ENCODE measurements around the gene ARPC1B. TPM values are rescaled to one million over a fixed set of nuclear protein-coding genes. Genes with fewer than 3 reads are reported as not detected.

ARPC1B gene
- total and polyA plus RNA-seq, 9 of the 15 experiments (the other 6 are each of a cell fraction or from before 2014, with no cell fraction given): 6.7 to 357 (median 211) TPM

DNA sequence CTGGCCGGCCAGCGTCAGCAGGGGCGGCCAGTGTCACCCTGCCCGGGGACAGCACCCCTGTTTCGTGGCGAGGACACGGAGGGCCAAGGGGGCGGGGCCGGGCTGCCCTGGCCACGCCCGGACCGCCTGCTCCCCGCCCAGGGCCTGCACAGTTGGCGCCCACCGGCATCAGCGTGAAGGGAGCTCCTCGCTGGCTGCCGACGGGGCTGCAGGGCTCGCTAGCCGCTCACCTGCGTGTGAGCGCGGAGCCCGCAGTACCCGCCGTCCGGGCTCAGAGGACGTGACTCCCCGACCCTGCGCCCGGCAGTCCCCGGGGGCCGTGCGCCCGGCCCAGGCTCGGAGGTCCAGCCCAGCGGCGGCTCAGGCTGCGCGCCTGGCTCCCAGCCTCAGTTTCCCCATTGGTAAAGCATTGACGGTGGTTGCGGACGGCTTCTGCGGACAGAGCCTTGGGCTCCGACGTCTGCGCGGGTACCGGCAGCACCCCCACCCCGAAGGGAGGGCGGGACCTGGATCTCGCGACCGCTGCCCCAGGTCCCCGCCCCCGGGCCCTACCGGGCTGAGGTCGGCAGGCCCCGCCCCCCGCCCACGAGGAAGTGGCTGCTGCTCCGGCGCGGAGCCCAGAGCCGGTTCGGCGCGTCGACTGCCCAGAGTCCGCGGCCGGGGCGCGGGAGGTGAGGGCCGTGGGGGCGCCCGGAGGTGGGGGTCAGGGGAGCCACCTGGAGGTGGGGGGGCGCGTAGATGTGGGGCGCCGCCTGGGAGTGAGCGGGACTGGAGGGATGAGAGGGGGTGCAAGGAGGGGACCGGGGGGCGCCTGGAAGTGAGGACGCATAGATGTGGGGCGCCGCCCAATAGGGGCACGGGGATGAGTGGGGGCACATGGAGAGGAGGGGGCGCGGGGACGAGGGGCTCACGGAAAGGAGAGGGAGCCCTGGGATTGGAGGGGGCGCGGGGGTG lies at the start of gene ARPC1B (continued):
- TF ChIP-seq, protein P1, sequence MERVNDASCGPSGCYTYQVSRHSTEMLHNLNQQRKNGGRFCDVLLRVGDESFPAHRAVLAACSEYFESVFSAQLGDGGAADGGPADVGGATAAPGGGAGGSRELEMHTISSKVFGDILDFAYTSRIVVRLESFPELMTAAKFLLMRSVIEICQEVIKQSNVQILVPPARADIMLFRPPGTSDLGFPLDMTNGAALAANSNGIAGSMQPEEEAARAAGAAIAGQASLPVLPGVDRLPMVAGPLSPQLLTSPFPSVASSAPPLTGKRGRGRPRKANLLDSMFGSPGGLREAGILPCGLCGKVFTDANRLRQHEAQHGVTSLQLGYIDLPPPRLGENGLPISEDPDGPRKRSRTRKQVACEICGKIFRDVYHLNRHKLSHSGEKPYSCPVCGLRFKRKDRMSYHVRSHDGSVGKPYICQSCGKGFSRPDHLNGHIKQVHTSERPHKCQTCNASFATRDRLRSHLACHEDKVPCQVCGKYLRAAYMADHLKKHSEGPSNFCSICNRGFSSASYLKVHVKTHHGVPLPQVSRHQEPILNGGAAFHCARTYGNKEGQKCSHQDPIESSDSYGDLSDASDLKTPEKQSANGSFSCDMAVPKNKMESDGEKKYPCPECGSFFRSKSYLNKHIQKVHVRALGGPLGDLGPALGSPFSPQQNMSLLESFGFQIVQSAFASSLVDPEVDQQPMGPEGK (CRISPR knock-in tag; IDR thresholded peaks at IDR 0.05; ENCODE audit: borderline replicate concordance): no peak
- TF ChIP-seq, protein P2, sequence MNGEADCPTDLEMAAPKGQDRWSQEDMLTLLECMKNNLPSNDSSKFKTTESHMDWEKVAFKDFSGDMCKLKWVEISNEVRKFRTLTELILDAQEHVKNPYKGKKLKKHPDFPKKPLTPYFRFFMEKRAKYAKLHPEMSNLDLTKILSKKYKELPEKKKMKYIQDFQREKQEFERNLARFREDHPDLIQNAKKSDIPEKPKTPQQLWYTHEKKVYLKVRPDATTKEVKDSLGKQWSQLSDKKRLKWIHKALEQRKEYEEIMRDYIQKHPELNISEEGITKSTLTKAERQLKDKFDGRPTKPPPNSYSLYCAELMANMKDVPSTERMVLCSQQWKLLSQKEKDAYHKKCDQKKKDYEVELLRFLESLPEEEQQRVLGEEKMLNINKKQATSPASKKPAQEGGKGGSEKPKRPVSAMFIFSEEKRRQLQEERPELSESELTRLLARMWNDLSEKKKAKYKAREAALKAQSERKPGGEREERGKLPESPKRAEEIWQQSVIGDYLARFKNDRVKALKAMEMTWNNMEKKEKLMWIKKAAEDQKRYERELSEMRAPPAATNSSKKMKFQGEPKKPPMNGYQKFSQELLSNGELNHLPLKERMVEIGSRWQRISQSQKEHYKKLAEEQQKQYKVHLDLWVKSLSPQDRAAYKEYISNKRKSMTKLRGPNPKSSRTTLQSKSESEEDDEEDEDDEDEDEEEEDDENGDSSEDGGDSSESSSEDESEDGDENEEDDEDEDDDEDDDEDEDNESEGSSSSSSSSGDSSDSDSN (IDR thresholded peaks at IDR 0.05; ENCODE audit: borderline replicate concordance in 1 of 2, low read depth in 2 of 2, low read length in 2 of 2): 0 out of 4 replicates have a peak, but pooled peaks of 1 of the 2 experiments have one; percentile 40
- TF ChIP-seq NFIX (CRISPR knock-in tag; IDR thresholded peaks at IDR 0.05; ENCODE audit: low read depth): no peak
- TF ChIP-seq BHLHE40 (IDR thresholded peaks at IDR 0.05; ENCODE audit: low read length): no peak
- TF ChIP-seq, protein P3, sequence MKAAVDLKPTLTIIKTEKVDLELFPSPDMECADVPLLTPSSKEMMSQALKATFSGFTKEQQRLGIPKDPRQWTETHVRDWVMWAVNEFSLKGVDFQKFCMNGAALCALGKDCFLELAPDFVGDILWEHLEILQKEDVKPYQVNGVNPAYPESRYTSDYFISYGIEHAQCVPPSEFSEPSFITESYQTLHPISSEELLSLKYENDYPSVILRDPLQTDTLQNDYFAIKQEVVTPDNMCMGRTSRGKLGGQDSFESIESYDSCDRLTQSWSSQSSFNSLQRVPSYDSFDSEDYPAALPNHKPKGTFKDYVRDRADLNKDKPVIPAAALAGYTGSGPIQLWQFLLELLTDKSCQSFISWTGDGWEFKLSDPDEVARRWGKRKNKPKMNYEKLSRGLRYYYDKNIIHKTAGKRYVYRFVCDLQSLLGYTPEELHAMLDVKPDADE (conservative IDR thresholded peaks at IDR 0.05; ENCODE audit: control insufficient read depth, low read depth, low read length): peak; percentile 47; the same call in 1 of the 2 replicates
- TF ChIP-seq, protein P4, sequence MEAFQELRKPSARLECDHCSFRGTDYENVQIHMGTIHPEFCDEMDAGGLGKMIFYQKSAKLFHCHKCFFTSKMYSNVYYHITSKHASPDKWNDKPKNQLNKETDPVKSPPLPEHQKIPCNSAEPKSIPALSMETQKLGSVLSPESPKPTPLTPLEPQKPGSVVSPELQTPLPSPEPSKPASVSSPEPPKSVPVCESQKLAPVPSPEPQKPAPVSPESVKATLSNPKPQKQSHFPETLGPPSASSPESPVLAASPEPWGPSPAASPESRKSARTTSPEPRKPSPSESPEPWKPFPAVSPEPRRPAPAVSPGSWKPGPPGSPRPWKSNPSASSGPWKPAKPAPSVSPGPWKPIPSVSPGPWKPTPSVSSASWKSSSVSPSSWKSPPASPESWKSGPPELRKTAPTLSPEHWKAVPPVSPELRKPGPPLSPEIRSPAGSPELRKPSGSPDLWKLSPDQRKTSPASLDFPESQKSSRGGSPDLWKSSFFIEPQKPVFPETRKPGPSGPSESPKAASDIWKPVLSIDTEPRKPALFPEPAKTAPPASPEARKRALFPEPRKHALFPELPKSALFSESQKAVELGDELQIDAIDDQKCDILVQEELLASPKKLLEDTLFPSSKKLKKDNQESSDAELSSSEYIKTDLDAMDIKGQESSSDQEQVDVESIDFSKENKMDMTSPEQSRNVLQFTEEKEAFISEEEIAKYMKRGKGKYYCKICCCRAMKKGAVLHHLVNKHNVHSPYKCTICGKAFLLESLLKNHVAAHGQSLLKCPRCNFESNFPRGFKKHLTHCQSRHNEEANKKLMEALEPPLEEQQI (IDR thresholded peaks at IDR 0.05): no peak
- no peak for TF ChIP-seq POLR3G (IDR thresholded peaks at IDR 0.05; ENCODE audit: extremely low read depth, insufficient read length, insufficient replicate concordance)
- TF ChIP-seq ZNF274 (IDR thresholded peaks at IDR 0.05; ENCODE audit: borderline replicate concordance, low read depth, low read length): no peak
- TF ChIP-seq, protein P5, sequence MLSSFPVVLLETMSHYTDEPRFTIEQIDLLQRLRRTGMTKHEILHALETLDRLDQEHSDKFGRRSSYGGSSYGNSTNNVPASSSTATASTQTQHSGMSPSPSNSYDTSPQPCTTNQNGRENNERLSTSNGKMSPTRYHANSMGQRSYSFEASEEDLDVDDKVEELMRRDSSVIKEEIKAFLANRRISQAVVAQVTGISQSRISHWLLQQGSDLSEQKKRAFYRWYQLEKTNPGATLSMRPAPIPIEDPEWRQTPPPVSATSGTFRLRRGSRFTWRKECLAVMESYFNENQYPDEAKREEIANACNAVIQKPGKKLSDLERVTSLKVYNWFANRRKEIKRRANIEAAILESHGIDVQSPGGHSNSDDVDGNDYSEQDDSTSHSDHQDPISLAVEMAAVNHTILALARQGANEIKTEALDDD (IDR thresholded peaks at IDR 0.05): no peak
- no peak for TF ChIP-seq BACH1 (tag; IDR thresholded peaks at IDR 0.05)
- TF ChIP-seq POLR2AphosphoS5 (IDR thresholded peaks at IDR 0.05; ENCODE audit: control insufficient read depth, insufficient read depth, low read depth, low read length): peak; percentile 97
- TF ChIP-seq, protein P6, sequence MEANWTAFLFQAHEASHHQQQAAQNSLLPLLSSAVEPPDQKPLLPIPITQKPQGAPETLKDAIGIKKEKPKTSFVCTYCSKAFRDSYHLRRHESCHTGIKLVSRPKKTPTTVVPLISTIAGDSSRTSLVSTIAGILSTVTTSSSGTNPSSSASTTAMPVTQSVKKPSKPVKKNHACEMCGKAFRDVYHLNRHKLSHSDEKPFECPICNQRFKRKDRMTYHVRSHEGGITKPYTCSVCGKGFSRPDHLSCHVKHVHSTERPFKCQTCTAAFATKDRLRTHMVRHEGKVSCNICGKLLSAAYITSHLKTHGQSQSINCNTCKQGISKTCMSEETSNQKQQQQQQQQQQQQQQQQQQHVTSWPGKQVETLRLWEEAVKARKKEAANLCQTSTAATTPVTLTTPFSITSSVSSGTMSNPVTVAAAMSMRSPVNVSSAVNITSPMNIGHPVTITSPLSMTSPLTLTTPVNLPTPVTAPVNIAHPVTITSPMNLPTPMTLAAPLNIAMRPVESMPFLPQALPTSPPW (CRISPR knock-in tag; IDR thresholded peaks at IDR 0.05): peak; percentile 60

All from K562 (cell line).